Measurements from ENCODE around the gene HAGHL. TPM values are rescaled to one million over a fixed set of nuclear protein-coding genes. Genes with fewer than 3 reads are reported as not detected.
"Not testable (repeated sequence)": the region's sequence is repeated elsewhere in the genome, so short reads cannot be mapped to it uniquely, and the experiment has no call there.

The HAGHL gene
- total RNA-seq, 4 donors from 2014 or later, result 1.0 to 3.4 TPM; not detected in 2

DNA sequence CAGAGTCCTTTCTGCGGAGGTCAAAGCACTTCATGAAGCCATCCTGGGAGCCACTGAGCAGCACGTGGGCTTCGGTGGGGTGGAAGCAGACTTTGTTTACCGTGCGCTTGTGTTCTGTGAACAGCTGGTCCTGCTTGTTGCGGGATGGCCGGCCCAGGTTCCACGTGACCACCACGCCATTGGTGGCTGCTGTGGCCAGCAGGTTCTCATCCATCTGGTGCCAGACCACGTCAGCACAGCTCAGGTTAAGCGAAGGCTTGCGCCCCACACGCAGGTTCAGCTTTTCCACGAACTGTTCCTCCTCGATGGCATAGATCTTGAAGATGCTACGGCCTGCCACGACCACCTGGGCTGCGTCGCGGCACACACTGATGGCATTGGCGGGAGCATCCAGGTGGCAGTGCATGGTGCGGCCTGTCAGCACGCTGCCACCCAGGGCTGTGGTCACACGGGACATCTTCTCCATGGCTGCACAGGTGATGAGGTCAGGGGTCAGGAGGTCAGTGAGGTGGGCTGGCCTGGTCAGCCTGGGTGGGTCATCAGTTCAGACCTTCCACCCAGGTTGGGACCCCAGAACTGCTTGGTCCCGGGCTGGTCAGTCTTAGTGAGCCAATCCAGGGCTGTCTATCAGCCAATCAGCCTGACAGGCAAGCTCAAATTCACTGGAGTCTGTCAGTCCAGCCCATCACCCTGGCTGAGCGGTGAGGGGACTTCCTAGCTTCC, 37.6 kb upstream of the HAGHL start:
- Histone ChIP-seq H3K4me3 (peak overlapping the region; percentile 84 to 89), H3K36me3 (no peaks in the 10 kb centered on the region), H3K27me3 (peaks cover 3 to 7% of the 10 kb centered on the region in 2 donors), H3K9me3 (no peaks in the 10 kb centered on the region), H3K4me1 (peaks cover 7 to 27% of the 10 kb centered on the region in 2 donors), H3K27ac (peak overlapping the region; percentile 74 to 87)
- no peak for DNase-seq
- no peak for TF ChIP-seq CTCF (IDR thresholded peaks at IDR 0.05)
- intact Hi-C loops (cut with DNase I; ENCODE audit: low total_unique reads), result no loop called here

- H3K9me3 ChIP-seq; DNase-seq; H3K4me3 ChIP-seq; H3K36me3 ChIP-seq; intact Hi-C loops (cut with DNase I; ENCODE audit: low total_unique reads); H3K27ac ChIP-seq: not testable (repeated sequence)
- Histone ChIP-seq H3K27me3 (peaks cover 17 to 22% of the 10 kb centered on the region in 2 donors), H3K4me1 (peaks cover 7 to 26% of the 10 kb centered on the region in 2 donors)
Observed at GRCh38 chr16:691242-691641, 35.7 kb upstream of the HAGHL start.

GRCh38 chr16:692356-693108, 34.4 kb upstream of the HAGHL start:
- no peaks in the 10 kb centered on the region for H3K36me3 ChIP-seq
- DNase-seq, result no peak
- no peak overlapping the region for H3K4me3 ChIP-seq
- TF ChIP-seq CTCF (IDR thresholded peaks at IDR 0.05), result no peak
- TF ChIP-seq POLR2A (IDR thresholded peaks at IDR 0.05), result no peak
- H3K4me1 ChIP-seq, result peaks cover 7 to 26% of the 10 kb centered on the region in 2 donors
- no peaks in the 10 kb centered on the region for H3K9me3 ChIP-seq
- H3K27me3 ChIP-seq, result peaks cover 17 to 24% of the 10 kb centered on the region in 2 donors
- no peak overlapping the region for H3K27ac ChIP-seq
- intact Hi-C loops (cut with DNase I; ENCODE audit: low total_unique reads), result no loop called here

DNA sequence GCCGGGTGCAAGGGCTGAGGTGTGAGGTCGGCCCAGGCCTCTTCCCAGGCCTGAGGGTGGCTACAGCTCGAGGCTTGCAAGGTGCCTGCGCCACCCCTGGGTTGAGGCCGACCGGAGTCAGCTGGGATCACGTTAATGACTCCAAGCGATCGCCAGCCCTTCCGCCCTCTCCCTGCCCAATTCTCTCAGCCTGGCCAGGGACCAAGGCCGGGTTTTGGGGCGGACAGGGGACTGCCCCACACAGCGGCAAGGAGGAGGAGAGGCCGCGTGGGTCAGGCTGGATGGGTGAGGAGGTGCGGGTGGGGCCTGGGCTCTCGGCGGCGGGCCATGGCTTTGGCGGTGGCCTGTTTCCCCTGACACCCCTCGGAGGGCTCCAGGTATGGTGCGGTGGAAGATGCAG, 33.5 kb upstream of the HAGHL start:
- H3K27me3 ChIP-seq, result peaks cover 17 to 24% of the 10 kb centered on the region in 2 donors
- TF ChIP-seq POLR2A (IDR thresholded peaks at IDR 0.05), result no peak
- TF ChIP-seq CTCF (IDR thresholded peaks at IDR 0.05), result no peak
- H3K4me1 ChIP-seq, result peaks cover 7 to 26% of the 10 kb centered on the region in 2 donors
- H3K4me3 ChIP-seq, result no peak overlapping the region
- no peak for DNase-seq
- intact Hi-C loops (cut with DNase I; ENCODE audit: low total_unique reads), result no loop called here
- H3K36me3 ChIP-seq, result no peaks in the 10 kb centered on the region
- no peaks in the 10 kb centered on the region for H3K9me3 ChIP-seq
- H3K27ac ChIP-seq, result no peak overlapping the region

GRCh38 chr16:693766-694165, 33.1 kb upstream of the HAGHL start:
- Histone ChIP-seq H3K27ac (no peak overlapping the region), H3K4me3 (no peak overlapping the region), H3K9me3 (no peaks in the 10 kb centered on the region), H3K27me3 (peaks cover 17 to 24% of the 10 kb centered on the region in 2 donors), H3K36me3 (no peaks in the 10 kb centered on the region), H3K4me1 (peaks cover 7 to 23% of the 10 kb centered on the region in 2 donors)
- TF ChIP-seq CTCF (IDR thresholded peaks at IDR 0.05), result no peak
- TF ChIP-seq POLR2A (IDR thresholded peaks at IDR 0.05), result no peak
- no peak for DNase-seq
- intact Hi-C loops (cut with DNase I; ENCODE audit: low total_unique reads), result no loop called here

Data from uterus (tissue), 4 donors.